HG02798 (cell line): ENCODE measurements around the gene NPAT.

Source experiments
- ATAC-seq: cut with Tn5 transposase; IDR thresholded peaks from one replicate; pipeline ENCODE4 v1.9.1; 2021; ENCODE audit warnings: mild to moderate bottlenecking; ENCODE audit not compliant: unreplicated experiment, poor library complexity

Gene NPAT

DNA sequence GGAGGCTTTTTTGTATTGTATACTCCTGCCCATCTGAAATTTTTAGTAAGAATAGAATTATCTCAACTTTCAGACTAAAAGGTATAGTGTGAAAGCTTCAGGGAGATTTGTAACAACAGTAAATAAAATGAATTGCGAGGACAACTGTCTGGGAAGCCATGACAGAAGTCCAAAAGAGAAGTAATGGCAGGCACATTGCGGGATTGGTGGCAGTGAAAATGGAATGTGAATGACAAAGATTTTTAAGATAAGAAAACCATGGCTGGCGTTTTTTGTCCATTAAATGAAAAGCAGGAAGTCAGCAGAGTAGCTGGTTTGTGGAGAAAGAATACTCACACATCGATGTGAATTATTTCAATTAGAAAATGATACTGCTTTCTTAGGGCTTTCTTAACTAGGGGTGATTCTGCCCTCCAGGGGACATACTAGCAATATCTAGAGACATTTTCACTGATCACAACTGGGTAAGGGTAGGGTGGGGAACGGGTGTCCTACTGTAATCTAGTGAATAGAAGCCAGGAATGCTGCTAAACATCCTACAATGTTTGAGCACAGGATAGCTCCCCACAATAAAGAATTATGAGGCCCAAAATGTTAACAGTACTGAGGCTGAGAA lies 1.6 kb downstream of the NPAT start:
- ATAC-seq: no peak

DNA sequence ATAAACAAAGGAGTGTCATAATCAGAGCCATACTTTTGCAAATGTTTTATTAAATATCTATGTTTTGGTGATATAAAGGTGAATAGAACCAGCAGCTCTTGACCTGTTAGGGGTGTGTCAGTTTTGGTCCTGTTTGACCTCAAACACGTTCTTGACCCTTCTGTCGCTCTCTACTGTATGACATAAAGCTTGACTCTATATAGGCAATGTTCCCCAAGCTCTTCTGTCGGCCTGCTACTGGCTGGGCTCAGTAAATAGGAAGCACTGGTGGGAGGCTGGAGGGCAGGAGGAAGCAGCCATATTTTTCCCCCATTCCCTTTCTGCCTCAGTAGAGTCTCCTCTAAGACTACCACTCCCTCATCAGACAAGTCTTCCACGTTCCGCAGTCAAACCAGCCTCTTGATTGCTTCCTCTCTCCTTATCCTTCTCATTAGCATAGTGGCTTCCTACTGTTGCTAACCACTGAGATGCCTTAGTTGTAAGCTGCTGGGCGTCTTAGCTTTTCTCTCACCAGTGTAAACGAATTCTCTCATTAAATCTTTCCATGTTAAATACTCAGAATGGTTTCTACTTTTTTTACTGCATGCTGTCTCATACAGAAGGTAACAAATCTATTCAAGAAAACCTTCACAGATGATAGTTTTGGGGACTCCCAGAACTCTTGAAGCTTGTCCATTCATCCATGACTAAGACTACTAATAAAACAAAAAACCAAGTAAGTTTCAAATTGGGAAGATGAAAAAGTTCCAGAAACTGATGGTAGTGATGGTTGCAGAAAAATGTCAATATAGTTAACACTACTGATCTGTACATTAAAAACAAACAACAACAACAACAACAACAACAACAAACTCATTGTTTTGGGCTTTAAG lies 3.3 kb downstream of the NPAT start:
- no peak for ATAC-seq

GRCh38 chr11:108218455-108218854 lies 4.0 kb downstream of the NPAT start:
- no peak for ATAC-seq

- no peak for ATAC-seq
Observed at GRCh38 chr11:108216988-108217387, 5.5 kb downstream of the NPAT start.

DNA sequence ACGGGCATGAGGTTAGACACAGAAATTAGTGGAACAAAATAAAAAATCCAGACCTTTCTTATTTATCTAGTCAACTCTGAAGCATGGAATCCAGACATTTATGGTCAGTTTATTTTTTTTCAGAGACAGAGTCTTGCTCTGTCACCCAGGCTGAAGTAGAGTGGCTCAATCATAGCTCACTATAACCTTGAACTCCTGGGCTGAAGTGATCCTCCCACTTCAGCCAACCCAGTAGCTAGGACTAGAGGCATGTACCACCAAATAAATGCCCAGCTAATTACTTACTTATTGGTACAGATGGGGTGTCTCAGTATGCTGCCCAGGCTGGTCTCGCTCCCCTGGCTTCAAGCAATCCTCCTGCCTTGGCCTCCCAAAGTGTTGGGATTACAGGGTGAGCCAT lies 8.7 kb downstream of the NPAT start:
- no peak for ATAC-seq

- ATAC-seq: no peak
Observed at GRCh38 chr11:108210441-108210840, 12.0 kb downstream of the NPAT start.

GRCh38 chr11:108207683-108208060 lies 14.8 kb downstream of the NPAT start:
- ATAC-seq: no peak

GRCh38 chr11:108206969-108207682 lies 15.3 kb downstream of the NPAT start:
- ATAC-seq: no peak

- no peak for ATAC-seq
Observed at GRCh38 chr11:108206171-108206570, 16.3 kb downstream of the NPAT start.

- ATAC-seq: no peak
Observed at GRCh38 chr11:108204929-108205499, 17.4 kb downstream of the NPAT start.

DNA sequence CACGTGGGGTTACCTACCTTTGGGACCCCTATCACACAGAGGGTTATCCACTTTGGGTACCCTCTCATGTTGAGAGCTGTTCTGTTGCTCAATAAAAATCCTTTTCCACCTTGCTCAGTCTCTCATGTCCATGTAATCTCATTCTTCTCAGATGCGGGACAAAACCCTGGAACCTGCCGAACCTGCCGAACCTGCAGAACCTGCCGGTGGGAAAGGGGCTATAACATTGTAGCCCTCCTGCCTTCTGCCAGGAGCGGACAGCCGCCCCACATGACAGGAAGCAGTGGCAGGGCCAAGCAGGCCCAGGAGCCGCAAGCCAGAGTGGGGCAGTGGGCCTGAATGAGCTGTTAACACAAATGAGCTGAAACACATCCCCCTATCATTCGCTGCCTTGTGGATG lies 18.1 kb downstream of the NPAT start:
- no peak for ATAC-seq

- ATAC-seq: no peak
Observed at GRCh38 chr11:108203075-108203474, 19.4 kb downstream of the NPAT start.

DNA sequence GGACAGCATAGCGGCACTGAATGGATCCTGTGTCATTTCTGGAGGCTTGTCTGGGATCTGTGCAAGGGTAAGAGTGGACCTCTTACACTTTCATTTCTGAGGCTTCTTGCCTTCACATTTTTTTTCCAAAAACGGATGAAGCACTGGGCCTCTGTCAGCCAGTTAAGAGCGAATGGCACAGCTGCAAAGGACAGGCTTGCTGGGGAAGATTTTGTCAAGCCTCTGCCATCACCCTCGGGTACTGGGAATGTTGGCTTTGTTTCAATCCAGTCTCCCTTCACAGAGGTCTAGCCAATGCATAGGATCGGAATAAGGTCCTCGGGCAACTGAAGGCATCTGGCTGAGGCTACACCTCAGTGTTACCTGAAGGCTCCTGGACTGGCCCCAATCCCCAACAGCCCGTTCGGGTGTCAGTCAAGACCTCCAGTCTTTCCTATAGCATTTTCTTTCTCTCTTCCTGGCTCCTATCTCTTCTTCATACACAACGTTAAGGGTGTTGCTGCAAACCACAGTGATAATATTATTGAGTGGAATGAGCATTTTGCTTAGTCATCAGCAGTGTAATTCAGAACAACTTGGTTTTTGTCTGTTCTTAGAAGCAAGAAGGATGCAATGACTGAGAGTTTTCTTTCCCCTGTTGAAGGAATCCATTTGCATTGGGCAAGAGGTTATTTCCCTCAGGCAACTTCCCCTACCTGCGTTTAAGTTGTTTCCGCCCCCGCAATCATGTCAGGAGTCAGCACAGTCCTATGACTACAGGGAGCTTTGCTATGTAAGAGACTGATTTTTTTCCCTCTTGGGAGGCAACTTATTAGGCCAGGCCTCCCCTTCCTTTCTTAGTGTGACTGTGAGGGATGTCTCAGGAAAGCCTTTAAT lies 22.8 kb downstream of the NPAT start:
- peak; percentile 80 for ATAC-seq

GRCh38 chr11:108198833-108199232 lies 23.6 kb downstream of the NPAT start:
- no peak for ATAC-seq

GRCh38 chr11:108197351-108197750 lies 25.1 kb downstream of the NPAT start:
- ATAC-seq: no peak

DNA sequence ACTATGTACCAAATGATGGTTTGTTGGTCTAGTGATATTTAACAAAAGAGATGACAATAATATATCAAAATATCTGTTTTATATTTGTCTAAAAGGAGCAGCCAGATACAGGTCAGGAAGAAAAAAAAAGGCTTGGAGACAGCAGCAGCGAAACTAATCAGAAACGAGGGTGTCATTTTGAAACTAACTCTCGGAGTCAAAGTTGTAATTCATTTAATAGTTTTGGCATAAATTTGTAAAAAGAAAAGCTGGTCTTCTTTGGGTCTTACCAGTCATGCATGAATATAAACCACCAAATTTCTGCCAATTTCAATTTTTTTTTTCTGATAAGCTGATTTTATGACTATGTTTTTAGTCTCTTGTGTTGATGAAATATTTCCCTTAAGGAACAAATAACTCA lies 25.5 kb downstream of the NPAT start:
- ATAC-seq: no peak

DNA sequence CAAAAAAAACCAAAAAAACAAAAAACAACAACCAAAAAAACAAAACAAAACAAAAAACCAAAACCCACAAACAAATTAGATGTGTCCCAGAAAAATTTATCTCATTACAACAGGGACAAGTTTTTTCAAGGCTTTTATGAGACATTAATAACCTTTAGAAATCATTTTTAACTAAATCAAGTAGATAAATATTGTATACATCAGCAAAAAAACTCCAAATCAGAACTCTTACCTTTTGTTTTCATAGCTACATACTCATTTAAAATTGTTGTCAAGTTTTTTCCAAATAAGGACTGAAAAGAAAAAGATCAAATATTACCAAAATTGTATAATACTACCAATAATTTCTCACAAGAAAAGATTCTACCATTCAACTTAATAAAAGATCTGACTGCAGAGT lies 28.7 kb downstream of the NPAT start:
- ATAC-seq: no peak

- no peak for ATAC-seq
Observed at GRCh38 chr11:108177570-108177969, 44.9 kb downstream of the NPAT start.

DNA sequence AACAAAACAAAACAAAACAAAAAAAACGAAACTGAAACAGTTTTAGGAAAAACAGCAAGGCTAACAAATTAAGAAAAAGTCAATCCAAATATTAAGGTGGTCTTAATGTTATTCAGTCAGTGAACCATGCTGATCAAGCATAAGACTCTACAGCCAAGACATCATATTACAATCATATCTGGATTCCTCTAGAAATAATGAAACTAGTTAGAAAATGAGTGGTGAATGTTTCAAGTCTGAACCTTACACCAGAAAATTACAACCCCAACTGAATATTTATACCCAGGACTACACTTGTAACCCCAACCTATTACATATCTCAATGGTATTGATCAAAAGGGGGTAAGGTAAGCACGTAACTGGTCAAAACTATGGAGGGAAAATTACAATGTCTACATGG lies 52.3 kb downstream of the NPAT start:
- ATAC-seq: no peak

DNA sequence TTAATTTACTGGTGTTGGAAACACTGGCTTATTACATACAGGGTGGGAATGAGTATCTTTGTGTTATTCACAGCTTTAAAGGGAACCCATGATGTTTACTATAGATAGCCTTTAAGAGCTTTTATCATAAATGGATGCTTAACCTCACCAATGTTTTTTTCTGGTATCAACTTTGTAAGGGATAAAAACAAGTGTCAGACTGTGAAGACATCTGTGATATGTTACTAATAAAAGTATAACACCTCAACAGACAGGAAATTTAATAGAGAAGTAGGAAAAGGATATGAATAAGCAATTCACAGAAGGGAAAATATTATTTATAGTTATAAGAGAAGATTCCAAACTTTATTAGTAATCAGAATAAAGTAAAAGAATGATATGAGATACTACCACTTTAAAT lies 54.8 kb downstream of the NPAT start:
- ATAC-seq: no peak
